Neural cell (in vitro differentiated cells): ENCODE measurements around the gene KRTAP12-1. TPM values are rescaled to one million over a fixed set of nuclear protein-coding genes. Genes with fewer than 3 reads are reported as not detected.

Experiments
- H2AFZ ChIP-seq: fragments of 200-600, 300-800 bp; sonication (generic), shearing (Covaris generic); 2 replicates; pipeline ENCODE4 v1.6.0; 2014; ENCODE audit warnings: low read depth, mild to moderate bottlenecking, antibody characterized with exemption, low read length, moderate library complexity
- H3F3A ChIP-seq: fragments of 200-600 bp; shearing (Covaris generic); 2 replicates; pipeline ENCODE4 v1.6.1; 2016; ENCODE audit warnings: mild to moderate bottlenecking, moderate library complexity, mixed read lengths, antibody characterized with exemption, low read length; ENCODE audit not compliant: insufficient read depth, poor library complexity, severe bottlenecking
- H3K27ac ChIP-seq: fragments of 200-600, 300-800 bp; sonication (generic), shearing (Covaris generic); 2 replicates; pipeline ENCODE4 v1.5.1; 2014; ENCODE audit warnings: mild to moderate bottlenecking, low read length, moderate library complexity
- H3K27me3 ChIP-seq: fragments of 300-800, 200-600 bp; sonication (generic), shearing (Covaris generic); 2 replicates; pipeline ENCODE4 v1.6.0; 2014; ENCODE audit warnings: mild to moderate bottlenecking, low read depth, low read length, moderate library complexity; ENCODE audit not compliant: insufficient read depth
- H3K36me3 ChIP-seq: fragments of 300-800, 200-600 bp; sonication (generic), shearing (Covaris generic); 2 replicates; pipeline ENCODE4 v1.5.1; 2014; ENCODE audit warnings: mild to moderate bottlenecking, antibody characterized with exemption, low read length, moderate library complexity; ENCODE audit not compliant: insufficient read depth
- H3K4me2 ChIP-seq: fragments of 300-800, 200-600 bp; sonication (generic), shearing (Covaris generic); 2 replicates; pipeline ENCODE4 v1.6.0; 2014; ENCODE audit warnings: mild to moderate bottlenecking, low read length
- H3K4me3 ChIP-seq: fragments of 300-800, 200-600 bp; sonication (generic), shearing (Covaris generic); 2 replicates; pipeline ENCODE4 v1.5.1; 2014; ENCODE audit warnings: mild to moderate bottlenecking, low read length, moderate library complexity
- H3K79me2 ChIP-seq: fragments of 200-600 bp; shearing (Covaris generic); replicated peaks from 2 replicates; pipeline ENCODE4 v1.6.0; 2014; ENCODE audit warnings: mild to moderate bottlenecking, low read length, moderate library complexity; ENCODE audit not compliant: insufficient read depth
- H3K9ac ChIP-seq: fragments of 300-800, 200-600 bp; sonication (generic), shearing (Covaris generic); 2 replicates; pipeline ENCODE4 v1.6.1; 2016; ENCODE audit warnings: mild to moderate bottlenecking, low read length, mixed read lengths
- H3K9me2 ChIP-seq: fragments of 200-600 bp; shearing (Covaris generic); 2 replicates; pipeline ENCODE4 v1.6.1; 2016; ENCODE audit warnings: mild to moderate bottlenecking, low read length, mixed read lengths; ENCODE audit not compliant: insufficient read depth
- H3K9me3 ChIP-seq: fragments of 200-600, 300-800 bp; sonication (generic), shearing (Covaris generic); 2 replicates; pipeline ENCODE4 v1.6.1; 2016; ENCODE audit warnings: mild to moderate bottlenecking, mixed run types, low read length, moderate library complexity, mixed read lengths
- H4K20me1 ChIP-seq: fragments of 200-600 bp; shearing (Covaris generic); 2 replicates; pipeline ENCODE4 v1.6.1; 2016; ENCODE audit warnings: mild to moderate bottlenecking, mixed run types; ENCODE audit not compliant: insufficient read depth
- CTCF ChIP-seq: fragments of 450-650 bp; IDR thresholded peaks from 2 replicates; pipeline ENCODE4 v1.5.1; 2014; ENCODE audit warnings: antibody characterized with exemption, mild to moderate bottlenecking, moderate library complexity; ENCODE audit not compliant: poor library complexity, severe bottlenecking
- EP300 ChIP-seq: fragments of 450-650 bp; conservative IDR thresholded peaks from 2 replicates; pipeline ENCODE4 v1.6.1; 2014; ENCODE audit warnings: antibody characterized with exemption, mild to moderate bottlenecking, moderate library complexity; ENCODE audit not compliant: poor library complexity, severe bottlenecking
- EZH2 ChIP-seq: fragments of 200-600, 300-800 bp; shearing (Covaris generic), sonication (generic); IDR thresholded peaks from 2 replicates; pipeline ENCODE4 v1.6.1; 2014; ENCODE audit warnings: antibody characterized with exemption, low read length, borderline replicate concordance, mild to moderate bottlenecking; ENCODE audit not compliant: insufficient read depth, poor library complexity, severe bottlenecking
- MXI1 ChIP-seq: fragments of 450-650 bp; conservative IDR thresholded peaks from 2 replicates; pipeline ENCODE4 v1.6.1; 2014; ENCODE audit warnings: antibody characterized with exemption, mild to moderate bottlenecking; ENCODE audit not compliant: poor library complexity, severe bottlenecking
- POLR2AphosphoS5 ChIP-seq: IDR thresholded peaks from 2 replicates; pipeline ENCODE4 v1.6.1; 2012
- RAD21 ChIP-seq: fragments of 450-650 bp; conservative IDR thresholded peaks from 2 replicates; pipeline ENCODE4 v1.6.1; 2014; ENCODE audit warnings: antibody characterized with exemption, mild to moderate bottlenecking, moderate library complexity
- REST ChIP-seq: IDR thresholded peaks from 2 replicates; pipeline ENCODE4 v1.6.1; 2012; ENCODE audit warnings: borderline replicate concordance
- SMC3 ChIP-seq: fragments of 450-650 bp; conservative IDR thresholded peaks from 2 replicates; pipeline ENCODE4 v1.6.1; 2014; ENCODE audit warnings: antibody characterized with exemption, mild to moderate bottlenecking, moderate library complexity; ENCODE audit not compliant: poor library complexity
- TAF1 ChIP-seq: IDR thresholded peaks from 2 replicates; pipeline ENCODE4 v1.6.1; 2012; ENCODE audit warnings: low read depth
- polyA plus RNA-seq: library from polyadenylated mRNA; depleted of rRNA; stranded (reverse); fragments of >200 nt; gene quantifications from 2 replicates; pipeline ENCODE4 v1.2.3, GENCODE V29; 2014

Gene KRTAP12-1
- polyA plus RNA-seq, 1 donor from 2014 or later: not detected

DNA sequence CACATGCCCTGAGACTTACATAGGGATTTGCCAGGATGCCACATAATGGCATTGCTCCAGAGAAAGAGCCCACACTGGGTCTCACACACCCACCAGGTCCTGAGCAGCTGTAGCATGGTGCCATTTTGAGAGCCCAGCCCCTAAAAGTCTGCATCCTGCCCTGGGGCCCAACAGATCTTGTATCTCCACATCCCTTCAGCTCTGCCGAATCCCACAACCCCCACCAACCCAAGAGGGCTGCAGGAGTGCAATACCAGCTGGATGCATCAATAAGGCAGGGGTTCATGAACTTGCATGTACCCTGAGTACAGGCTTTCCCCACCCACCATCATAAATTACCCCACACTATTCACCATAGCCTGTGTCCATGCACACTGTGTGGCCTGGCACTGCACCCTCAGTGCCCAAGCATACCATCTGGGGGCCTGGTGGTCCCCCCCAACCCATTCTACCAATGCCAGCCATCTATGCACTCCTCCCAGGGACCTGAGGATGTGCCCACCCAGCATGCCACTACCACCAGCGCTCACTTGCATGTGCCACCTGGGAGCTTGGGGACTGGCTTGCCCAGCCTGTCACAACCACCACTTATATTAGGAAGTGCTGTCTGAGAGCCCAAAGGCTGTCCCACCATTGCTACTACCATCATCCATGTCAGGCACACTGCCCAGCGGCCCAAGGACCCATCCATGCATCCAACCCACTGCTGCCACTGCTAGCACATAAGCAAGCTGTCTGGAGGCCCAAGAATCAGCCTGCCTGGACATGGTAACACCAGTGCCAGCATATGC is 11.1 kb downstream of the KRTAP12-1 start:
- no peak for TF ChIP-seq CTCF
- TF ChIP-seq SMC3: no peak
- no peak for TF ChIP-seq EP300
- no peak for TF ChIP-seq POLR2AphosphoS5
- TF ChIP-seq TAF1: no peak
- TF ChIP-seq RAD21: no peak
- no peak for TF ChIP-seq MXI1
- no peak for TF ChIP-seq REST
- no peaks in the 10 kb centered on the region for H3K27me3 ChIP-seq
- no peaks in the 10 kb centered on the region for H4K20me1 ChIP-seq
- no peak overlapping the region for H3K4me3 ChIP-seq
- H3F3A ChIP-seq: no peaks in the 10 kb centered on the region
- no peaks in the 10 kb centered on the region for H3K79me2 ChIP-seq
- H3K9ac ChIP-seq: no peak overlapping the region
- no peak overlapping the region for H3K4me2 ChIP-seq
- H3K9me3 ChIP-seq: peaks cover 4% of the 10 kb centered on the region
- H2AFZ ChIP-seq: no peak overlapping the region
- H3K36me3 ChIP-seq: no peaks in the 10 kb centered on the region
- no peak overlapping the region for H3K27ac ChIP-seq
- no peaks in the 10 kb centered on the region for H3K9me2 ChIP-seq

- no peak overlapping the region for H2AFZ ChIP-seq
- H3K27me3 ChIP-seq: no peaks in the 10 kb centered on the region
- H3K4me2 ChIP-seq: no peak overlapping the region
- no peak overlapping the region for H3K9ac ChIP-seq
- peaks cover 4% of the 10 kb centered on the region for H3K9me3 ChIP-seq
- TF ChIP-seq MXI1 (no peak), REST (no peak), SMC3 (no peak), EP300 (no peak), RAD21 (no peak), POLR2AphosphoS5 (no peak), TAF1 (no peak), CTCF (no peak), EZH2 (no peak)
- H3K4me3 ChIP-seq: no peak overlapping the region
- no peaks in the 10 kb centered on the region for H4K20me1 ChIP-seq
- no peaks in the 10 kb centered on the region for H3K9me2 ChIP-seq
- H3F3A ChIP-seq: no peaks in the 10 kb centered on the region
- no peak overlapping the region for H3K27ac ChIP-seq
- no peaks in the 10 kb centered on the region for H3K79me2 ChIP-seq
- no peaks in the 10 kb centered on the region for H3K36me3 ChIP-seq
Measured at GRCh38 chr21:44667612-44668011, 14.4 kb downstream of the KRTAP12-1 start.
